GM21825 (cell line): Measurements from ENCODE around the gene FOXD2.

Experiments used
- ATAC-seq: cut with Tn5 transposase; IDR thresholded peaks from one replicate; pipeline ENCODE4 v1.9.1; 2021; ENCODE audit warnings: mild to moderate bottlenecking, moderate library complexity; ENCODE audit not compliant: unreplicated experiment

The FOXD2 gene

DNA sequence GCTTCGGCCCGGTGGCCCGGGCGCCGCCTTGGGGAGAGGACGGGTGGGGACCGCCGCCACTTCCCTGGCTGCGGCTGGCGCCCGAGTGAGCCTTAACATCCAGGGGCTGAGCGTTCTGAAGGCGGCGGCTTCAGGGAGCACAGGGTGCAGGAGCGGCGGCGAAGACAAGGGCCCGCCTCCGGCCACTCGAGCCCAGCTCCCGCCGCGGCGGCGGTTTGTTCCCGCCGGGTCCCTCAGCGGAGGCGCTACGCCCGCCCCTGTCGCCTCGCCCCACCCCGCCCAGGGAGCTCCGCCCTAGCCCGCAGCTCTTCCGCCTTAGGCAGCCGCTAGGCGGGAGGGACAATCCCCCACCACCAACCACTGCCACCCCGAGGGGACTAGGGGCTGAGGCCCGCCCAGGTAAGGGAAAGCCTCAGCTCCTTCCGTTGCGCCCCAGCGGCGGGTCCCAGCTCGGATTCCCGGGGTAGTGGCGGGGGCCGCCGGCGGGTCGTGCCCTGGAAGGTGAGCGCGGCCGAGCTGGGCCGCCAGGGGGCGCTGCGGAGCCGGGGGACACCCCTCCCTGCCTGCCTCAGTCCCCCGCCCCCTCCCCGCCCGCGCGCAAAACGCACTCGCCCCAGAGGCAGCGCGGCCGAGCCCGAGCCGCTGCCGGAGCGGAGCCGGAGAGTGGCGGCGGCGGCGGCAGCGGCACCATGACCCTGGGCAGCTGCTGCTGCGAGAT, at the start of gene FOXD2:
TSS of gene FOXD2 (plus strand) at position 598 of the 718 bp plus-strand sequence. CDS start at position 690, 92 bp downstream.
- peak; percentile 78 for ATAC-seq

- no peak for ATAC-seq
These were observed 49.0 kb upstream of the FOXD2 start for GRCh38 chr1:47388891-47389238.

- no peak for ATAC-seq
These were observed 48.1 kb upstream of the FOXD2 start for GRCh38 chr1:47389731-47390130.

GRCh38 chr1:47390843-47391242, 47.0 kb upstream of the FOXD2 start:
- ATAC-seq, result no peak

GRCh38 chr1:47393141-47393540, 44.7 kb upstream of the FOXD2 start:
- ATAC-seq, result no peak

DNA sequence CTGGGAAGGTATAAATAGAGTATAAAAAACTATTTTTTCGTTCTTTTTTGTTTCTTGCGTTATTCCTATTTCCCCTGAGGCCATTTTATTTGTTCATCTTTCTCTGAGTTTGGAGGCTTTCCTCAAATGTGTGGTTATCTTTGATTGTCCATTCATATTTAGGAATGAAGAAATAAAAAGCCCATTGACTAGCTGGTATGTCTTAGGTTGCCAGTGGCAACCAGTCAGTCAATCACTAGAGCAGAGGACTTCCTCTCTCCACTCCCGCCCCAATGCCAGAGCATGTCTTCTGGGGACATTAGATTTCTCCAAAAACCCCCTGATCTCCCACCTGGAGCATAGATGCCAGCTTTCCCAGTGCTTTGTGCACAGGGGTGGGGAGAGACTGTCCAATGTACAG, 42.4 kb upstream of the FOXD2 start:
- ATAC-seq, result no peak

DNA sequence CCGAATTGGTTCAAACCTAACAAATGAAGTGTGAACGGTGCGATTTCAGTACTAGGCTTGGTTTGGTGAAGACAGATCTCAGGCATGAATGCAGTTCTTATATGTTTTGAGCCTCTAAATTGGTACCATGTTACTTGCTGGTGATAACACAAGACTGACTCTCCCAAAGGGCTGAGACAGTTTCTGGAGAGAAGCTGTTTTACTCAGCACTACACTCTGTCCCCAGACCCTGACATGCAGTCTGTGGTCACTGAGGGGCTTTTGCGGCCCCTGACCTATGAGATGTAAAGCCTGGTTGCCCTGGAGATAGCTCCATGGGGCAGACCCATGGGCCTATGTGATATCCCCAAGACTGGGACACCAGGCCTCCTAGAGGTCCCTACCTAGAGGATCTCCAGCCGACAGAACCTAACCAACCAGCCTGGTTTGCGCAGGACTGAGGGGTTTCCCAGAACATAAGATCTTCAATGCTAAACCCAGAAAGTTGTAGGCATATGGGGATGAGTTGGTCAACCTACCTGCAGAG, 41.1 kb upstream of the FOXD2 start:
- ATAC-seq, result no peak

- no peak for ATAC-seq
These were observed 38.6 kb upstream of the FOXD2 start for GRCh38 chr1:47399138-47399845.

- ATAC-seq, result no peak
These were observed 38.0 kb upstream of the FOXD2 start for GRCh38 chr1:47399846-47400155.

- ATAC-seq, result no peak
These were observed 36.1 kb upstream of the FOXD2 start for GRCh38 chr1:47401761-47402160.

GRCh38 chr1:47402591-47402990, 35.3 kb upstream of the FOXD2 start:
- ATAC-seq, result no peak

DNA sequence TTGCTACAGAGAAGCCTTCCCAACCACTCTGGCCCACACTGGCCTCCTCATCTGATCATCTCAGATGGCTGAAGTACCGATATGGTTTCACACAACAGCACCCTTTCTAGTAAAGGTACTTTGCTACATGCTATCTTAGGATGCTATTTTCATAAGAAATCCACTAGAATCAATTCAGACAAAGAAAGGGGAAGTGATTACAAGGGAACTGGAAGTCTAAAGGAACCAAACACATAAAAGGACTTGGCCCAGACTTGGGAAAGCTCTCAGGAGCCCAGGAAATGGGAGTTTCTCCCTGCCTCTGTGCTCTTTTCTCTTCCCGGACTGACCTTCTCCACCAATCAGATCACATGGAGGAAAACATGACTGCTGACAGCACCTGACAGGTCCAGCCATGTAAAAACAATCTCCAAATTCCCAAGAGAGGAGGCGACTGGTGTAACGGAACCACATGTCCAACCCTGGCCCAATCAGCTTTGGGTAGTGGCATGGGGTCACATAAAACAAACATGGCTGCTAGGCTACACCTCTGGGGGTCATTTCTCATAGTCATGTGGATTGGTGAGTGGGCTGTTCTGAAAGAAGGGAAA, 34.4 kb upstream of the FOXD2 start:
- ATAC-seq, result no peak

DNA sequence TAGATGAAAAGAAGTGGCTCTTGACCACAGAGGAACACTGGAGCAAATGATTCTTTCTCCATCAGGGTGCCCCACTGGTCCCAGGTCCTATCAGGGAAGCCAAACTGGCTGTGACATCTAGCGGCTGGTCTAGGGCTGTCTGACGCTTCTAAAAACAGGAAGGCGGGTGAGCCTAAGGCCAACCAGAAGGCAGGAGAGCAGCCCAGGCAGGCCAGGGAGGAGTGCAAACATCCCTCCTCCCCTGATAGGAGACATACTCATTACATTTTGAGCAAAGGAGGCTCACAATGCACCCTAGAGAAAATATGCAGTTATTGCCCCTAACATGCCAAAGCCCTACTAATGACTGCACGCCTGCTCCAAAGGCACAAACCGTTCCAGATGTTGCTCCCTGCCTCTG, 32.1 kb upstream of the FOXD2 start:
- ATAC-seq, result no peak

DNA sequence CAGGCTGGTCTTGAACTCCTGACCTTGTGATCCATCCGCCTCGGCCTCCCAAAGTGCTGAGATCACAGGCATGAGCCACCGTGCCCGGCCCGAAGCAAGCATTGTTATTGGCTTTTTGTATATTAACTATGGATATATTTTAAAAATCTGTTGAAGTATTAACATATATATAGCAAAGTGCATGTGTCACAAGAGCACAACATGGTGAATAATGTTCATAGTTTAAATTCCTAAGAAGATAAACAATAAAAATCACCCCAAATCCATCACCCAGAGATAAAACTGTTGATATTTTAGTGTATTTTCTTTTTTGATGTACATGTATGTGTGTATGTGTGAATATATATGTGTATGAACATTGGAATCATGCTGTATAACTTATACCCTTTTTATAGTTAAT, 30.9 kb upstream of the FOXD2 start:
- ATAC-seq, result no peak

- no peak for ATAC-seq
These were observed 30.4 kb upstream of the FOXD2 start for GRCh38 chr1:47407481-47407880.

- ATAC-seq, result no peak
These were observed 28.4 kb upstream of the FOXD2 start for GRCh38 chr1:47409311-47410067.

GRCh38 chr1:47410068-47410455, 27.8 kb upstream of the FOXD2 start:
- ATAC-seq, result no peak

DNA sequence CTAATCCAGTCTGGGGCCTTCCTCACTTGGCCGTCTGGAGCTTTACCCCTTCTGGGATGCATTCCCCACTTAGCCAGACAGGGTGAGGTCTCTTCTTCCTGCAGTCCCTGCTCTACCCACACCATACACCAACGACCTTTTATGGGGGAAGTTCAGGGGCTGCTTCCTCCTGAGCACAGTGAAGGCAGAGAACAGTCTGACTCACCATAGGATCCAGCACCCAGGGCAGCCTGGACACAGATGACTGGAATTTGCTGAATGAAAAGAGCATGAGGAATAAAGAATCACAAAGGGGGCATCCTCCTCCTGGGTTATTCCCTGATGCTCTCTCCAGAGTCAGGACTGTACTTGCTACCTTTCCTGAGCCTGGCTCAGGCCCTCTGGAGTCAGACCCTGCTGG, 26.4 kb upstream of the FOXD2 start:
- no peak for ATAC-seq

- ATAC-seq, result no peak
These were observed 25.4 kb upstream of the FOXD2 start for GRCh38 chr1:47412437-47412836.

DNA sequence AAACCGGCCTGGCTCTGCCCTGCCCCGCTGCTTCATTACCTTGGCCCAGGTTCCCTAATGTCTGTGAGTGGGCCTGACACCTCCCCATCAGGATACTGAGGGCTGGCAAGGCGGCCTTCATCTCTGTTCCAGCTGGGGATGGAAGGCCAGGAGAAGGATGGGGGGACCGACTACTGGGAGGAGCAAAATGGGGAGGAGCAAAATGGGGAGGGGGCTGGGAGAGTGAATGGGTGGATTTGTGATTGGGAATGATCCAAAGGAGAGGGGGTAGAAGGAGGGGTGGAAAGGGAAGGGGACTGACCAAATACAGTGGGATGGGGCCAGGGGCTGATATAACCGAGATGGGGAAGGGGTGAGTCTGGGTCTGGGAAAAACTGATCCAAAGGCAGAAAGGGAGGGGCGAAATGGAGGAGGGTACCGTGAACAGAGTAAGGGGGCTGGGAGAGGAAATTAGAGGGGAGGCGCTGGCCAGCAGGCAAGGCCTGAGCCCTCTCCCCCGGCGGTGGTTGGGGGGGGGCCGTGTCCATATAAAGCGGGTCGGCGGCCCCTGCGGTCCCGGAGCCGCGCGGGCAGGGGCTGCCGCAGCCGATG, 22.0 kb upstream of the FOXD2 start, which contains the start of gene FOXE3:
TSS of gene FOXE3 (plus strand) at position 558 of the 591 bp plus-strand sequence. CDS start at position 589, 31 bp downstream.
- ATAC-seq, result no peak
